Esophagus squamous epithelium (tissue), 5 donors: ENCODE results near the gene PRMT1. TPM values are rescaled to one million over a fixed set of nuclear protein-coding genes. Genes with fewer than 3 reads are reported as not detected.

Experiments
- DNase-seq: peaks from one replicate; lab custom pipeline; 2025; lab: John Stamatoyannopoulos, UW
- H3K27ac ChIP-seq, 4 donors: fragments of 200-600 bp; sonication (generic); one replicate each; pipeline ENCODE4 v1.5.1; 2016 to 2019; ENCODE audit warnings: mild to moderate bottlenecking in 1 of 4
- H3K27me3 ChIP-seq, 4 donors: fragments of 200-600 bp; sonication (generic); 1 replicate in 3 of 4; 2 replicates in 1 of 4; pipeline versions ENCODE4 v1.5.1 to v1.6.0; 2017 to 2021; ENCODE audit warnings: antibody characterized with exemption in 1 of 4
- H3K36me3 ChIP-seq, 3 donors: fragments of 200-600 bp; sonication (generic); one replicate each; pipeline ENCODE4 v1.5.1; 2016 to 2019
- H3K4me1 ChIP-seq, 3 donors: fragments of 200-600 bp; sonication (generic); one replicate each; pipeline ENCODE4 v1.5.1; 2017 to 2019
- H3K4me3 ChIP-seq, 4 donors: fragments of 200-600 bp; sonication (generic); 1 replicate in 3 of 4; 2 replicates in 1 of 4; pipeline ENCODE4 v1.5.1; 2016 to 2019; ENCODE audit warnings: mild to moderate bottlenecking in 2 of 4, moderate library complexity in 1 of 4
- H3K9me3 ChIP-seq, 3 donors: fragments of 200-600 bp; sonication (generic); one replicate each; pipeline ENCODE4 v1.5.1; 2016 to 2019
- POLR2A ChIP-seq, 4 donors: fragments of 450-650 bp; IDR thresholded peaks; one replicate each; pipeline ENCODE4 v1.6.1; 2017; ENCODE audit warnings: antibody characterized with exemption in 4 of 4, mild to moderate bottlenecking in 4 of 4, moderate library complexity in 3 of 4
- WGBS, 2 donors: methylation state at CpG; one replicate each; pipeline ENCODE4 v1.1.5; 2018; 5-methylcytosine and 5-hydroxymethylcytosine counted together
- intact Hi-C: fragments of 100-400 bp; cut with DNase I; formaldehyde crosslinking; loops from one replicate; pipeline ENCODE4 v1.15.0; 2022
- total RNA-seq, 4 donors: library from RNA; depleted of rRNA; stranded (reverse); fragments of >200 nt; gene quantifications; one replicate each; pipeline ENCODE4 v1.1.0, GENCODE V29; 2016
- TF ChIP-seq, protein P1 (sequence below), 6 experiments: fragments of 450-650 bp in 4 of 6; fragments of 200-600 bp in 2 of 6; sonication (generic) in 2 of 6; IDR thresholded peaks; one replicate each; pipeline ENCODE4 v1.5.1; 2016 to 2019; ENCODE audit warnings: antibody characterized with exemption in 6 of 6, mild to moderate bottlenecking in 4 of 6, moderate library complexity in 4 of 6
- donor health status: DM: yes; HTN: yes; CAD: no.

The PRMT1 gene
- total RNA-seq, 4 donors from 2014 or later, result 86.1 to 206 (median 182) TPM

- Histone ChIP-seq H3K9me3 (no peaks in the 10 kb centered on the region), H3K36me3 (peaks cover 49 to 100% (median 66%) of the 10 kb centered on the region in 3 donors), H3K4me1 (no peaks in the 10 kb centered on the region), H3K27ac (no peak overlapping the region), H3K27me3 (no peaks in the 10 kb centered on the region), H3K4me3 (no peak overlapping the region)
- intact Hi-C loops, result no loop called here
- DNase-seq, result no peak
- 94 to 96% methylated on average over 6 to 16 of the region's 72 CpGs for WGBS, 2 donors
- TF ChIP-seq POLR2A (IDR thresholded peaks at IDR 0.05), result no peak
- TF ChIP-seq, protein P1, sequence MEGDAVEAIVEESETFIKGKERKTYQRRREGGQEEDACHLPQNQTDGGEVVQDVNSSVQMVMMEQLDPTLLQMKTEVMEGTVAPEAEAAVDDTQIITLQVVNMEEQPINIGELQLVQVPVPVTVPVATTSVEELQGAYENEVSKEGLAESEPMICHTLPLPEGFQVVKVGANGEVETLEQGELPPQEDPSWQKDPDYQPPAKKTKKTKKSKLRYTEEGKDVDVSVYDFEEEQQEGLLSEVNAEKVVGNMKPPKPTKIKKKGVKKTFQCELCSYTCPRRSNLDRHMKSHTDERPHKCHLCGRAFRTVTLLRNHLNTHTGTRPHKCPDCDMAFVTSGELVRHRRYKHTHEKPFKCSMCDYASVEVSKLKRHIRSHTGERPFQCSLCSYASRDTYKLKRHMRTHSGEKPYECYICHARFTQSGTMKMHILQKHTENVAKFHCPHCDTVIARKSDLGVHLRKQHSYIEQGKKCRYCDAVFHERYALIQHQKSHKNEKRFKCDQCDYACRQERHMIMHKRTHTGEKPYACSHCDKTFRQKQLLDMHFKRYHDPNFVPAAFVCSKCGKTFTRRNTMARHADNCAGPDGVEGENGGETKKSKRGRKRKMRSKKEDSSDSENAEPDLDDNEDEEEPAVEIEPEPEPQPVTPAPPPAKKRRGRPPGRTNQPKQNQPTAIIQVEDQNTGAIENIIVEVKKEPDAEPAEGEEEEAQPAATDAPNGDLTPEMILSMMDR (IDR thresholded peaks at IDR 0.05), result no peak
These were observed 25.8 kb upstream of the PRMT1 start for GRCh38 chr19:49651029-49651819.

DNA sequence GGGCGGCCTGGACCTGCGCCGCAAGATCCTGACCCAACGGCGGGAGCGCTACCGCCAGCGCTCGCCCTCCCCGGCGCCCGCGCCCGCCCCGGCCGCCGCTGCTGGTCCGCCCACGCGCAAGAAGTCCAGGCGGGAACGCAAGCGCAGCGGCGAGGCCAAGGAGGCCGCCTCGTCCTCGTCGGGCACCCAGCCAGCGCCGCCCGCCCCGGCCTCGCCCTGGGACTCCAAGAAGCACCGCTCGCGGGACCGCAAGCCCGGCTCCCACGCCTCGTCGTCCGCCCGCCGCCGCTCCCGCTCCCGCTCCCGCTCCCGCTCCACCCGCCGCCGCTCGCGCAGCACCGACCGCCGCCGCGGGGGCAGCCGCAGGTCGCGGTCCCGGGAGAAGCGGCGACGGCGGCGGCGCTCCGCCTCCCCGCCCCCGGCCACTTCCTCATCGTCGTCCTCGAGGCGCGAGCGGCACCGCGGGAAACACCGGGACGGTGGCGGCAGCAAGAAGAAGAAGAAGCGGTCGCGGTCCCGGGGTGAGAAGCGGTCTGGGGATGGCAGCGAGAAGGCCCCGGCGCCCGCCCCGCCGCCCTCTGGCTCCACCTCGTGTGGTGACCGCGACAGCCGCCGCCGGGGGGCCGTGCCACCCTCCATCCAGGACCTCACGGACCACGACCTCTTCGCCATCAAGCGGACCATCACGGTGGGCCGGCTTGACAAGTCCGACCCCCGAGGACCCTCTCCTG is 25.1 kb upstream of the PRMT1 start:
- WGBS, 2 donors, result 95% methylated on average over 42 of the region's 110 CpGs
- no peaks in the 10 kb centered on the region for H3K9me3 ChIP-seq
- H3K27ac ChIP-seq, result no peak overlapping the region
- H3K4me1 ChIP-seq, result no peaks in the 10 kb centered on the region
- H3K36me3 ChIP-seq, result peaks cover 47 to 100% (median 68%) of the 10 kb centered on the region in 3 donors
- no peak for DNase-seq
- no peak overlapping the region for H3K4me3 ChIP-seq
- no peaks in the 10 kb centered on the region for H3K27me3 ChIP-seq
- no peak for TF ChIP-seq POLR2A (IDR thresholded peaks at IDR 0.05)
- TF ChIP-seq, protein P1 (IDR thresholded peaks at IDR 0.05), result no peak
- intact Hi-C loops, result no loop called here

- Histone ChIP-seq H3K9me3 (no peaks in the 10 kb centered on the region), H3K27ac (no peak overlapping the region), H3K4me1 (no peaks in the 10 kb centered on the region), H3K4me3 (no peak overlapping the region), H3K36me3 (peaks cover 55 to 100% (median 66%) of the 10 kb centered on the region in 3 donors), H3K27me3 (no peaks in the 10 kb centered on the region)
- no peak for TF ChIP-seq POLR2A (IDR thresholded peaks at IDR 0.05)
- TF ChIP-seq, protein P1 (IDR thresholded peaks at IDR 0.05), result no peak
- no peak for DNase-seq
- WGBS, 2 donors, result 87 to 96% methylated on average over 15 to 20 of the region's 58 CpGs
- intact Hi-C loops, result no loop called here
These were observed 24.3 kb upstream of the PRMT1 start for GRCh38 chr19:49652551-49653465.

GRCh38 chr19:49653466-49653806 is 23.6 kb upstream of the PRMT1 start:
- Histone ChIP-seq H3K36me3 (peaks cover 61 to 100% (median 72%) of the 10 kb centered on the region in 3 donors), H3K27ac (no peak overlapping the region), H3K9me3 (no peaks in the 10 kb centered on the region), H3K4me3 (no peak overlapping the region), H3K27me3 (no peaks in the 10 kb centered on the region), H3K4me1 (no peaks in the 10 kb centered on the region)
- TF ChIP-seq, protein P1 (IDR thresholded peaks at IDR 0.05), result no peak
- TF ChIP-seq POLR2A (IDR thresholded peaks at IDR 0.05), result no peak
- intact Hi-C loops, result no loop called here
- WGBS, 2 donors, result 97% methylated on average over 6 of the region's 13 CpGs; no CpG with 5 or more reads in 1 of the 2 donors
- no peak for DNase-seq
